SKM-1 (cell line): ENCODE measurements around the gene SLC1A4.
"Not testable (repeated sequence)": the region's sequence is repeated elsewhere in the genome, so short reads cannot be mapped to it uniquely, and the experiment has no call there.

Experiments used
- DNase-seq: peaks from one replicate; lab custom pipeline; 2025; ENCODE audit not compliant: unreplicated experiment; lab: John Stamatoyannopoulos, UW

Gene SLC1A4

DNA sequence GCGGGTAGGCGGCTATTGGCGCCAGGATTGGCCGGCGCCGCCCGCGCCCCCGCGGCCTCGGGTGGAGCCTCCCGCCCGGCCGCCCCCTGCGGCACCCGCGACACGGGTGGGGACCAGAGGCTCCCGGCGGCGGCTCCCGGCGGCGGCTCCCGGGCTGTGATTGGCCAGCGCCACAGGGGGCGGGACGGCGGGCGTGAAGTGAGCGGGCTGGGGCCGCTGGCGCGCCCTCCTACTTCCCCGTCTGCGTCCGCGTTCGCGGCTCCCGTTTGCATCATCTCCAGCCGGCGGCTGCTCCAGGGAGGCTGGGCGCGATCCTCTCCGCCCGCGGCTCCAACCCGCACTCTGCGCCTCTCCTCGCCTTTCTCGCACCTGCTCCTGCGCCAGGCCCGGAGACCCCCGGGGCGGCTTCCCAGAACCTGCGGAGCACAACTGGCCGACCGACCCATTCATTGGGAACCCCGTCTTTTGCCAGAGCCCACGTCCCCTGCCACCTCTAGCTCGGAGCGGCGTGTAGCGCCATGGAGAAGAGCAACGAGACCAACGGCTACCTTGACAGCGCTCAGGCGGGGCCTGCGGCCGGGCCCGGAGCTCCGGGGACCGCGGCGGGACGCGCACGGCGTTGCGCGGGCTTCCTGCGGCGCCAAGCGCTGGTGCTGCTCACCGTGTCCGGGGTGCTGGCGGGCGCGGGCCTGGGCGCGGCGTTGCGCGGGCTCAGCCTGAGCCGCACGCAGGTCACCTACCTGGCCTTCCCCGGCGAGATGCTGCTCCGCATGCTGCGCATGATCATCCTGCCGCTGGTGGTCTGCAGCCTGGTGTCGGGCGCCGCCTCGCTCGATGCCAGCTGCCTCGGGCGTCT lies at the start of gene SLC1A4:
Gene SLC1A4, plus strand, starts transcription at position 274 of the 856 bp plus-strand sequence. Its CDS starts 245 bp downstream, at position 519.
- DNase-seq, result peak; percentile 74

DNA sequence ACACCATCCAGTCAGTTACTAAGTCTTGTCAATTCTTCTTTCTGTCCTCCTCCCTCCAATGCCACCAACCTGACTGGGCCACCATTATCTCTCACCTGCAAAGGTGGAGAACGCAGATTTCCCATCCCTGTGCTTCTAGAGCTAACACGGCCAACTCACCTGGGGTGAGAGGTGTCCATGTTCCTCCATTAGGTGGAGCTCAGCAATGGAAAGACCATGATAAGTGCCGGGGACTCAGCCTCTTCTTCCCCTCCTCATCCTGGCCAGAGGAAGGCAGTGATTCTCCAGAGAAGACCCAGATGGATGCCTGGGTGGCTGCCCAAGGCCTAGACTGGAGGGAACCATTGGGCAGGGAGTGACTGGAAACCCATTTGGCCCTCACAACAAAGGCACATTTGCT lies 48.1 kb upstream of the SLC1A4 start:
- no peak for DNase-seq

GRCh38 chr2:64941801-64942200 lies 47.4 kb upstream of the SLC1A4 start:
- DNase-seq, result peak; percentile 30

GRCh38 chr2:64942693-64943092 lies 46.5 kb upstream of the SLC1A4 start:
- DNase-seq, result no peak

DNA sequence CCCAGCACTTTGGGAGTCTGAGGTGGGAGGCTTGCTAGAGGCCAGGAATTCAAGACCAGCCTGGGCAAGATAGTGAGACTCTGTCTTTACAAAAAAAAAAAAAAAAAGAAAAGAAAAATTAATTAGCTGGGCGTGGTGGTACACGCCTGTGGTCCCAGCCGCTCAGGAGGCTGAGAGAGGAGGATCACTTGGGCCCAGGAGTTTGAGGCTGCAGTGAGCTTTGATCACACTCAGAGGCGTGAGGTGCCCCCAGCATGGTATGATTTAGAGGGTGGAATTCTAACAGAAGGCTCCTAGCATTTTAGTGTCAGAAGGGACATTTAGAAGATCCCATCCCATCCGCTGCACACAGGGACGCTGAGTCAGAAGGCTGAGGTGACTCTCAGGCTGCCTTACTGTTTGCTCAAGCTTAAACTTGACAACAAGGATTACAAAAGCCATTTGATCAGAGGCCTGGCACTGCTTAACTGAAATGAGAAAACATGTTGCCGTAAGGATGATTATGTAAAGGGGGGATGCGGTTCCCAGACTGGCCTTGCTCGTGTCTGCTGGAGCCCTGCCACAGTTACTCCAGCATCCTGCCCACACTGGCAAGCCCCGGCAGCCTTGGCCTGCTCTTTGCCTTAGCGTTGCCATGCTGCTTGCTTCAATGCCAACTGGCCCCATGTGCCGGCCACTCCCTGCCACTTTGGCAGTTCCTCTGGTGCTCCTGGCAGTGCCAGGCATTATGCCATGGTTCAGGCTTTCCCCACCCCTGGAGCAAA lies 45.6 kb upstream of the SLC1A4 start:
- no peak for DNase-seq

DNA sequence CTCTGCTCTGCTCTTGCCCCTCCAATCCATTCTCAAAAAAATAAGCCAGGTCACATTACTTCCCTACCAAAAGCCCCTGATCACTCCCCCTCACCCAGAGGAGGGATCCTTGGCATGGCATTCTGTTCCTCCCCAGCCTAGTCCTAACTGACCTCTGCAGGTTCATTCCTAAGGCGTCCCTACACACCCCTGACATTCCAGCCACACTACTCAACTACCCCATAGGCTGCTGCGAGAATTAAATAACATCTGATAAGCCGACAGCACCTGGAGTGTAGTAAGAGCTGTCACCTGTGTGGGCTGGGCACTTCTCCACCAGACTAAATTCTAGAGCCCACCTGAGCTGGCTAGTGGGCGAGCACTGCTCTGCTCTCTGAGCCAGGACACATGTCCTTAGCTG lies 44.7 kb upstream of the SLC1A4 start:
- no peak for DNase-seq

- peak; percentile 89 for DNase-seq
Observed at GRCh38 chr2:64945973-64946768, 43.0 kb upstream of the SLC1A4 start.

DNA sequence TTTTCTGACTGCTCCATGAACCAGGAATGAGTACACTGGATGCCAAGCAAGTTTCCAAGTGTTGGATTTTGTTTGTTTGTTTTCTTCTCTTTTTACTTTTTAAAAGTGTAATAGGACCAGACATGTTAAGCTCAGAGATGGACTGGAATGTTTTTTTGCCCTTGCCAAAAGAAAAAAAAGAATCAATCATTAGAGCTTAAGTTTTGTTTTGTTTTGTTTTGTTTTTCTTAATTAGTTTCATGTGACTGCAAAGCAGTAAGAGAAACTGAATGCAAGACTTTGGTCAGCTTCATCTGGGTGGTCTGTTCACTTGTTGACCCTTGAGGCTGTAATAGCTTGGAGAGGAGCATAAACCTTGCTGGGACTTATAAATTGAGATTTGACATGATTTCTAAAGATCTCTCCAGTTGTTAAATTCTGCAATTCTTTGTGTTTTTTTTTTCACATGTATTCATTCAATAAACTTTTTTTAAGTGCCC lies 42.4 kb upstream of the SLC1A4 start:
- no peak for DNase-seq

DNA sequence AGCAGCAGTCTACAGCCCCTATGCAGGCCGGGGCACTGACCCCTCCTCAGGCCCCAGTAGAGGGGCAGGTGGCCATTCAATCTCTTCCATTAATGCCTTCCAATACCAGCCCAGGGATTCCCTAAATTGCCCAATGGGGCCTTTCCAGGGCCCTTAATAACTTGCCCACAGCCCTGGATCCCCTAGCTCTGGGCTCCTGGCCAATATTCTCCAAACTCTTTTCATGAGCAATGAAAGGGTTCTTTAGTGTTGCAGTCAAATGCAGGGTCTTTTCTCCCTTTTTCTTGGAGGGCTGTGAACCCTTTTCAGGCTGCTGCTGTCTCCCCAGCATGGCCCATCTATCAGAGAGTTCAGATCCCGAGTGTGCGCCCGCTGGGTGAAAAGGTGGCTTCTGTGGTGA lies 41.3 kb upstream of the SLC1A4 start:
- DNase-seq, result no peak

- no peak for DNase-seq
Observed at GRCh38 chr2:64950226-64951160, 38.7 kb upstream of the SLC1A4 start.

DNA sequence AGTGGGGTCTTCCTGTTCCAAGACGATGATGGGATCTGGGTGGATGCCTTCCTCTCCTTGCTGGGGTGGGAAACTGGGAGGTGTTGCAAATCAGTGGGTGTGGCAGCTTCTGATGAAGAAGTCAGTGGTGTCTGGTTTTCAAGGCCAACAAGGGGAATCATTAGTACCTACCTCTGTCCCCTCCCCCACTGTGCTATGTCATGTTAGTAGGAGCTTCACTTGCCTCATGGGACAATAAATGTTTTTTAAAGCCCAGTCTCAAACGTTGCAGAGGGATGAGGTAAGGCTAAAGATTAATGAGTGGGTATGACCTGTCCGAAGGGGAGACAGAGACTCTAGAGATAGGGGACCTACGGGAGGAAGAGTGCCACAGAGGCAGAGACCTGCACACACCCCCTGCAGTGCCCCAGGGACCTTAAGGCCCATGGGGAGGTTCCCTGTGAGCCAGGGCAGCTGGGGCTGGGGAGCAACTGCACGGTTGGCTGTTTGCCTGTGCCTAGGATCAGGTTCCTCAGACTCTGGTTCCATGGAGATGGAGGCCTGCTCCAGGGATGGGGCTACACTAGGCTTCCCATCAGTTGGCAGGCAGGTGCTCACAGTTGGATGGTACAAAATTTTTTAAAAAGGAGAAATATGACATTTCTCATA lies 37.8 kb upstream of the SLC1A4 start:
- DNase-seq, result no peak

DNA sequence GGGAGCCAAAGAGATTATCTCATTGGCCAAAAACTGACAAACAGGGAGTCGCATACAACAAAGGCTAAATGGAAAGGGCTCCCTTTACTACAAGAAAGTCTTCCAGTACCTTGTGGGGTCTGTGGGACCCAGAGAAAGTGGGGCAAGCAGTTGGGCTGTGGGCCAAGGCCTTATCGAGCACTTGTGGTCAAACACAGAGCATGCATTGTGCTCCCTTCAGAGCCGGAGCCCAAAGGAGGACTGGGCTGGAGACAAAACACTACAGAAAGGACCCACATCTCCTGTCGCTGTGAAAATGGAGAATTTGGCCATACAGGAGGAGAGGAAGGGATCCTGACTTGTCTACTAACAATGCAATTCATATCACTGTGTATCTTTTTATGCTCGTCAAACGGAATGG lies 37.1 kb upstream of the SLC1A4 start:
- DNase-seq, result no peak

DNA sequence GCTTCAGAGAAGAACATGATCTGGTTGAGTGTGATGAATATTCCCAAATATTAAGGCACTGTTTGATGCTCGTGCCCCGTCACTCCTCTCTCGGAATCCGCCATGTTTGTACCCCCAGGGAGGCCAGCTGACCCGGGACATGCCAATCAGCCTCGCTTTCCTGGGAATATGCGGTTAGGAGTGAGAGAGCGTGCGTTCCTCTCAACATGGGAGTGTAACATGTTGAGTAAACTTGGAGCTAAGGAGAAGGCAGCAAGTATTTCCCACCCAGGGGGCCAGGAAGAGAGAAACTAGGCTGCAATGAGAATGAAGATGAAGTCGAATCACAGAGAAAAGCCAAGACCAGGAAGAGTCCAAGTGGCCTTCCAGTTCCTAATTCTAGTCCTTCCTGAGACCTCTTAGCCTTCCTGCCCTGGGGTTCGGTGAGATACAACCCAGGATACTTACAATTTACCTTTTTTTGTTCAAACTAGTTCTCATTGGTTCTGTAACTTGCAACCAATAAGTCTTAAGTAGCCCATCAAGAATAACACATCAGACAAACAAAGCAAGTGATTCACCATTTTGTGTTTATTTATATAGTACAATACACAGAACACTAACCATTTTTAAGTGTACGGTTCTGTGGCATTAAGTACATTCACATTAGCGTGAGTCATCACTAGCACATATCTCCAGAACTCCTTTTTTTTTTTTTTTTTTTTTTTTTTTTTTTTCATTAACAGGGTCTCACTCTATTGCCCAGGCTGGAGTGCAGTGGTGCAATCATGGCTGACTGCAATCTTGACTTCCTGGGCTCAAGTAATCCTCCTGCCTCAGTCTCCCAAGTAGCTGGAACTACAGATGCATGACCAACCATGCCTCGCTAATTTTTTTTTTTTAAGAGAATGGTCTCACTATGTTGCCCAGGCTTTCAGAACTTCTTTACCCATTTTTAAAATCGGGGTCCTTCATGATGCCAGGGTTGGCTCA lies 36.4 kb upstream of the SLC1A4 start:
- DNase-seq, result no peak

DNA sequence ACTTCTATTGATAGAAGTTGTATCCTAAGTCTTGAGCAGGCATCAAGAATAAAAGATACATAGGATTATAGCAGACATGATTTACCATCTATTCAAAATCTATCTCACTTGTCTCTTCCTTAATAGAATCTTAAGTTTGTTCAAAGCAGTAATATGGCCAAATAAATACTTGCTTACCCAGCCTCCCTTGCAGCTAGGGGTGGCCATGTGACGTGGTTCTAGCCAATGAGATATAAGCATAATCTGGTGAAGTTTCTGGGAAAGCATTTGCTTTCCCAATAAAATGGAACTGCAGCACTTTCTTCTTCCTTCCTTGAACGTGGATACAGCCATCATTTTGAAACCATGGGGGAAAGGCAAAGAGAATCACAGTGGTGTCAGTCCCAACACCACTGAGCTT lies 33.7 kb upstream of the SLC1A4 start:
- no peak for DNase-seq

GRCh38 chr2:64957109-64957903 lies 31.9 kb upstream of the SLC1A4 start:
- DNase-seq, result no peak

DNA sequence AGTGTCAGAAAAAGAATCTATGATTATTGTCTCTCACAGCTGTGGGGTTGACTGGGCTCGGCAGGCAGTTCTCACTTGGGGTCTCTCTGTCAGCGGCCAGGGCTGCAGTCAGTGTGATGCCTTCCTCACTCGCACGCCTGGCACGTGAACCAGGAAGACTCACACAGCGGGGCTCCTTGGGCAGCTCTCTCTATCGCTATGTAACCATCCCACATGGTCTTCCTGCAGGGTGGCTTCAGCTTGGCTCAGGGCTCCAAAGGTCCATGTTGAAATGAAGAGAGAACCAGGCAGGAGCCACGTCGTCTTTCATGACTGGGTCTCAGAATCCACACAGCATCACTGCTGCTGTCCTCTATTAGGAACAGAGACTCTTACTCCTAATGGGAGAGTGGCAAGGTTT lies 30.6 kb upstream of the SLC1A4 start:
- DNase-seq, result no peak

DNA sequence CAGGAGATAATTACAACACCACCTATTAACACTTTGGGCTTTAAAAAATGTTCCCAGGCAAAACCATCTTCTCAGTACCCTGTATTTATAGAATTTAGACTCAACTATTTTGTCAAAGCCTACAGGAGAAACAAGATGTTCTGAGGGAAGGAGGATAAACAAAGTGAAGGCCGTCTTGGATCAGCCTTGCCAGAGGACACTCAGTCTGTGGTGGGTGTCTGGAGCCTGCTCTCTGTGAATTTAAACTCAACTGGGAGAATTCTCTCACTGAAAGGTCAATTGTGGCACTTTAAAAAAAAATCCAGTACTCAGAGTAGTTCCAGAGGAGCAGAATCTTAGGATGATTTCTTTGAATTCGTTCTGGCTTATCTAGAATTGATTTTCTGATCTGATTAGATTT lies 28.4 kb upstream of the SLC1A4 start:
- no peak for DNase-seq

DNA sequence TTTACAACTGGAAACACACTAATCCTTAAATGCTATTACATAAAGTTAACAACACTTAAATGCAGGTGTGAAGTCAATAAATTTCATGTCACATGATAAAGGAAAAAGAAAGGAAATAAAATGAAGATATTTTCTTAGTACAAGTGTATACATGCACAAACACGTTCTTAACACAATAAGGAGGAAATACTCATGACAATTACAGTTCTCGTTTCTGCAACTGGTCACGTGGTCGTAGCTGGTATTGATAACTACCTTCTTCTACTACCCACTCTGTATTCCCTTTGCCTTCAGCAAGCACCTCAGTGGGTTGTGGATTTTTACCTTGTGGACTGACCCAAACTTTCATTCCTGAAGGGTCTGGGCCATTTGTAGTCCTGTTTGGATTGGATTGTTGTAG lies 26.1 kb upstream of the SLC1A4 start:
- not testable (repeated sequence) for DNase-seq
